BE2C (cell line): ENCODE results near the gene SLC44A1.

Source experiments
- DNase-seq: peaks from one replicate; pipeline ENCODE4 v3.0.0-alpha.2; 2020
- H3K27me3 ChIP-seq: fragments of 250-450 bp; sonication (Bioruptor Pico); 2 replicates; pipeline ENCODE4 v1.5.1; 2020; ENCODE audit warnings: mild to moderate bottlenecking
- H3K36me3 ChIP-seq: fragments of 250-450 bp; sonication (Bioruptor Pico); 2 replicates; pipeline ENCODE4 v1.5.1; 2020; ENCODE audit warnings: mild to moderate bottlenecking
- H3K4me1 ChIP-seq: fragments of 250-450 bp; sonication (Bioruptor Pico); 2 replicates; pipeline ENCODE4 v1.5.1; 2020
- H3K4me3 ChIP-seq: 2 replicates; pipeline ENCODE4 v1.5.1; 2011; ENCODE audit warnings: low read depth, low read length
- H3K9me3 ChIP-seq: fragments of 250-450 bp; sonication (Bioruptor Pico); 2 replicates; pipeline ENCODE4 v1.5.1; 2020
- TF ChIP-seq, protein P1 (sequence below): IDR thresholded peaks from 2 replicates; pipeline ENCODE4 v1.5.1; 2012; ENCODE audit warnings: mild to moderate bottlenecking, low read depth, low read length

The SLC44A1 gene

DNA sequence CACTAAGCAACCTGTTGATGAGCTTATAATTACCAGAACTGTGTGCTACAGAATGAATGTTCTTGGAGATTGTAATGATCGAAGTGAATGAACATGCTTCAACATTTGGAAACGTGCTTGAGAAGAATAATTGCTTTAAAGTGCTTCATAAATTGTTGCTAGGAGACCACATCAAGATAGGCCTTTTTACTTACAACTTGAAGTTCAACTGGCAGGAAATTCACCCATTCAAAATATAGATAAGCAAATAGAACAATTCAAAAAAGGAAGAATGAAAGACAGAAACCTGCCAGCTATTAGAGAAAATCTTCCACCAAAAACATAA lies 38.0 kb upstream of the SLC44A1 start:
- Histone ChIP-seq H3K27me3 (no peaks in the 10 kb centered on the region), H3K4me1 (no peaks in the 10 kb centered on the region), H3K4me3 (no peak overlapping the region), H3K36me3 (no peaks in the 10 kb centered on the region), H3K9me3 (no peaks in the 10 kb centered on the region)
- DNase-seq = no peak
- TF ChIP-seq, protein P1, sequence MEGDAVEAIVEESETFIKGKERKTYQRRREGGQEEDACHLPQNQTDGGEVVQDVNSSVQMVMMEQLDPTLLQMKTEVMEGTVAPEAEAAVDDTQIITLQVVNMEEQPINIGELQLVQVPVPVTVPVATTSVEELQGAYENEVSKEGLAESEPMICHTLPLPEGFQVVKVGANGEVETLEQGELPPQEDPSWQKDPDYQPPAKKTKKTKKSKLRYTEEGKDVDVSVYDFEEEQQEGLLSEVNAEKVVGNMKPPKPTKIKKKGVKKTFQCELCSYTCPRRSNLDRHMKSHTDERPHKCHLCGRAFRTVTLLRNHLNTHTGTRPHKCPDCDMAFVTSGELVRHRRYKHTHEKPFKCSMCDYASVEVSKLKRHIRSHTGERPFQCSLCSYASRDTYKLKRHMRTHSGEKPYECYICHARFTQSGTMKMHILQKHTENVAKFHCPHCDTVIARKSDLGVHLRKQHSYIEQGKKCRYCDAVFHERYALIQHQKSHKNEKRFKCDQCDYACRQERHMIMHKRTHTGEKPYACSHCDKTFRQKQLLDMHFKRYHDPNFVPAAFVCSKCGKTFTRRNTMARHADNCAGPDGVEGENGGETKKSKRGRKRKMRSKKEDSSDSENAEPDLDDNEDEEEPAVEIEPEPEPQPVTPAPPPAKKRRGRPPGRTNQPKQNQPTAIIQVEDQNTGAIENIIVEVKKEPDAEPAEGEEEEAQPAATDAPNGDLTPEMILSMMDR = no peak

DNA sequence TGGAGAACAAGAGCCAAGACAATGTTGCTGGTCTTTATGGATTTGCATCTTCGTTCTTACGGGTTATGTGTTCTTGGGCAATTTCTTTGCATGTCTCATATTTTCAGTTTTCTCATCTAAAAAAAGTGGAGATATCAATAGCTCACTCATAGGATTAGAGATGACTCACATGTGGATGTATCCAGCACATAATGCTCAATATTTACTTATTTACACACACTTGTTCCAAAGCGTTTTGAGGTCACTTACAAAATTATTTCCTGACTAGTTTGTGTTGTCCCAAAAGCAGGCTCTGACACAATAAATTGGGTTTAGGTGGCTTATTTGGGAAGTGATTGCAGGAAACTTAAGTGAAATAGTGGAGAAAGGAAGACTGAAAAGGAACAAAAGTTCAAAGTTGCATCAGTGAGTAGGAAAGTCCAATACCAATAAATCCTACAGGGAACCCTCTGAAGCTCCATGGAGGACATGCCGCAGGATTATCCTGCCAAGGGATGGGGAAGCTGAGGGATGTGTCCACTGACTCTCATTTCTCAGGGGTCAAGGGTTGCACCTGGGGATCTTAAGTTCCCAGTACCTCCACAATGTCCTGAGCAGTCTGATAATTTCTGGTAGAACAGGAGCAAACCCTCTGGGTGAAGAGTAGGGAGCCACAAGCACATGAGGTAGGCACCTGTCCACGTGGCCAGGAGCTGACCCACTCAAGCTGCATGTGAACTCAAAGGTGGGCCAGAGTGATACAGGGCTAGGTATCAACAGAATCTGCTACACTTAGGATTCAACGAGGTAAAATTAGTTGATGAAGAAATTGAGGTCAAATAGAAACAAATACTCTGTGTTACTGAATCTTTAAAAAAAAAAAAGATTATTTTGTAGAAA lies 37.4 kb upstream of the SLC44A1 start:
- H3K36me3 ChIP-seq = no peaks in the 10 kb centered on the region
- no peak for DNase-seq
- TF ChIP-seq, protein P1 = no peak

DNA sequence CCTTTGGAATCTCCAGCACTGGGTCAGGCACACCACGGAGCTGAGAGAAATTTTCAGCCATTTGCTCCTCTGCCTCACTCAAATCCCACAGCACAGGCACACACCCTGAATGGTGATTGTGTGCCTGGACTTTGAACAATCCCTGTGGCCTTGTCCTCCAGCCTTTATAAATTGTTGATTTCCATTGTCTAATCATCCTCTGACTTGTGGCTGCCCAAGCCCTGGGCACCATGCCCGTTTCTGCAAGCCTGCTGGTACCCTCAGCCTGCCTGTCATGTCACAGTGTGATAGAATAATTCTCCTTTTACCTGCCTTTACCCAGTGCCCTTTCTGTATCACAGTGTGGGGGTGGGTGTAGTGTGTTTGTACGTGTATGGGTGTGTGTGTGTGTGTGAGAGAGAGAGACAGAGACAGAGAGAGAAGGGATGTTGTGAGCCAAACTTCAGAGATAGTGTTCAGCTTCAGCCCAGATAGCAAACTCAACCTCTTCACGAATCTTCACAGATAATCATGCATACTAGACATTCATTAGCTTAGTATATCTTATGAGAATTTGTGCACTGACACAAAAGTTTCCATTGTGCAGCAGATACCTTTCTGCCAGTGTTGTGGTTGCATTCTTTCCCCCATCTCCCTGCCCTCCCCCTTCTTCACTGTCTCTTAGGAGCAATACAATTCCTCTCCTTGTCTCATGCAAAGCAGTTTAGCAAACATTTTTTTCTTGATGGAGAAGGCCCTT lies 27.8 kb upstream of the SLC44A1 start:
- H3K27me3 ChIP-seq = no peaks in the 10 kb centered on the region
- H3K9me3 ChIP-seq = no peaks in the 10 kb centered on the region
- TF ChIP-seq, protein P1 = no peak
- no peak overlapping the region for H3K4me3 ChIP-seq
- H3K4me1 ChIP-seq = no peaks in the 10 kb centered on the region
- no peak for DNase-seq
- H3K36me3 ChIP-seq = no peaks in the 10 kb centered on the region

More for the DNA sequence above, 37.4 kb upstream of the SLC44A1 start:
- H3K27me3 ChIP-seq = no peaks in the 10 kb centered on the region
- H3K4me3 ChIP-seq = no peak overlapping the region
- no peaks in the 10 kb centered on the region for H3K9me3 ChIP-seq
- no peaks in the 10 kb centered on the region for H3K4me1 ChIP-seq

DNA sequence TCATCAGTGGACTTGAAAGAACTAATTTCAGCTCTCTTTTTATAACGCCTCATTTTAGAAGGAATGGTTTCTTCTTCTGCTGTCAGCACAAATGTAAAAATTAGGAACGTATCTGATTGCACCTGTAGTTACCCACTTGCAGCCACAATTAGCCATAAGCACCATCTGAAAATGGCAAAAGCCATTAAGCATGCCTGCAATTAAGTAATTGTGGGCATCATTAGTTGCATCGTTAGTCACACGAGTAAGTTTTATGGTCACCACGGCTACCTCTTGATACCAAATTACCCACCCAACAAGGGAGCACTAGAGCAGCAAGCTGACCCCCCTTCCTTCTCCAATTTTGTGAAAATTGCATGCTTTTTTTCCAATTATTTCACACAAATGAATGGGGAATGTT lies 25.8 kb upstream of the SLC44A1 start:
- Histone ChIP-seq H3K36me3 (no peaks in the 10 kb centered on the region), H3K4me3 (no peak overlapping the region), H3K4me1 (no peaks in the 10 kb centered on the region), H3K9me3 (no peaks in the 10 kb centered on the region), H3K27me3 (no peaks in the 10 kb centered on the region)
- TF ChIP-seq, protein P1 = no peak
- no peak for DNase-seq

DNA sequence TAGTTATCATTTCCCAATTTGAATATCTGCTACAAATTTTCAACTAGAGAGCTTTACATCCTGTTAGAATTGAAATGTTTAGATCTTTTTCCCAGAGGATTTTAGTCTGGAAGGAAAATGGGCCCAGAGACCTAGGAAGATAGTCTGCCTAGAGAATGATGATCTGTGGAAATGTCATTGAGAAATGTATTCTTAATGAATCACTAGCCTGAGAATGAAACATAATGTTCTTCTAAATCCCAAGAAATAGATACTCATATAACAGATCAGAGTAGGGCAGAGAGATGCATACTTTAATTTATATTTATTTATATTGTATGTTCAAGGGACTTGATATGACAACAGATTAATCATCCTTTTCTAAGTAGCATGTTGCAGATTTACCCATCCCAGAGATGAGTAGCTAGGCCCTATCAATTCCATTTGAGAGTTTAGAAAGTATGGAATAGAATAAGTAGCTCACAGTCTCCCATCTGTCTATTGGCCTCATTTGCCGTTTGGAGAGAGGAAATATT lies 25.1 kb upstream of the SLC44A1 start:
- no peaks in the 10 kb centered on the region for H3K36me3 ChIP-seq
- no peaks in the 10 kb centered on the region for H3K27me3 ChIP-seq
- TF ChIP-seq, protein P1 = no peak
- no peak overlapping the region for H3K4me3 ChIP-seq
- no peaks in the 10 kb centered on the region for H3K9me3 ChIP-seq
- no peak for DNase-seq
- no peaks in the 10 kb centered on the region for H3K4me1 ChIP-seq

DNA sequence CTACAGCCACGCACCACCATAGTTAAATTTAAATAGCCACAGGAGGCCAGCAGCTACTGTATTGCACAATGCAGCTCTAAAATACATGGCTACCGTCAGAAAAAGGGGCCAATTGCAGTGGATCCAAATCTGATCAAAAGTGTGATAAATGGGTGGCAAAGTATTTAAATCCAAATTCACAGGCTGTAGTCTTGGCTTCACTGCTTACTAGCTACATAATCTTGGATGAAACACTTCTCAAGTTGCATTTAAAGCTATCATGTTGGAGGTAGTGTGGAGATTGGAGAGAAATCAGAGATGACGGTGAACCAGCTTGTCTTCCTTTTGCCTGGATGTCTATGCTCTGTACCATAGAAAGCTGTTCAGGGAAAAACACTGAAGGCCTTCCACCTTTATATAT lies 24.0 kb upstream of the SLC44A1 start:
- Histone ChIP-seq H3K36me3 (no peaks in the 10 kb centered on the region), H3K4me1 (no peaks in the 10 kb centered on the region), H3K9me3 (no peaks in the 10 kb centered on the region), H3K27me3 (no peaks in the 10 kb centered on the region), H3K4me3 (no peak overlapping the region)
- no peak for DNase-seq
- TF ChIP-seq, protein P1 = no peak
